HEK293 (cell line): ENCODE results near the gene LAMC2.

Source experiments
- BCL11B ChIP-seq: fragments of 450-650 bp; formaldehyde crosslinking; IDR thresholded peaks from 2 replicates; pipeline ENCODE4 v1.5.1; 2016; ENCODE audit warnings: low read depth, missing biosample characterization, missing genetic modification characterization
- PRDM1 ChIP-seq: fragments of 450-650 bp; formaldehyde crosslinking; IDR thresholded peaks from 2 replicates; pipeline ENCODE4; 2016; ENCODE audit warnings: missing biosample characterization, missing genetic modification characterization
- PRDM10 ChIP-seq: fragments of 450-650 bp; formaldehyde crosslinking; IDR thresholded peaks from 2 replicates; pipeline ENCODE4 v1.5.1; 2016; ENCODE audit warnings: missing biosample characterization, missing genetic modification characterization
- REST ChIP-seq: fragments of 450-650 bp; formaldehyde crosslinking; IDR thresholded peaks from 2 replicates; pipeline ENCODE4 v1.5.1; 2016; ENCODE audit warnings: missing biosample characterization, missing genetic modification characterization
- SP7 ChIP-seq: fragments of 450-650 bp; formaldehyde crosslinking; IDR thresholded peaks from 2 replicates; pipeline ENCODE4 v1.5.1; 2016; ENCODE audit warnings: missing biosample characterization, missing genetic modification characterization
- ZBTB21 ChIP-seq: fragments of 450-650 bp; formaldehyde crosslinking; IDR thresholded peaks from 2 replicates; pipeline ENCODE4 v1.5.1; 2017; ENCODE audit warnings: missing biosample characterization, missing genetic modification characterization
- ZBTB48 ChIP-seq: fragments of 450-650 bp; formaldehyde crosslinking; IDR thresholded peaks from 2 replicates; pipeline ENCODE4 v1.5.1; 2016; ENCODE audit warnings: missing biosample characterization, missing genetic modification characterization
- ZNF266 ChIP-seq: fragments of 450-650 bp; formaldehyde crosslinking; IDR thresholded peaks from 2 replicates; pipeline ENCODE4 v1.5.1; 2016; ENCODE audit warnings: missing biosample characterization, missing genetic modification characterization, low read depth
- ZNF280C ChIP-seq: fragments of 450-650 bp; formaldehyde crosslinking; IDR thresholded peaks from 2 replicates; pipeline ENCODE4 v1.5.1; 2016; ENCODE audit warnings: missing biosample characterization, missing genetic modification characterization
- ZNF366 ChIP-seq: fragments of 450-650 bp; formaldehyde crosslinking; conservative IDR thresholded peaks from 2 replicates; pipeline ENCODE4 v1.5.1; 2016; ENCODE audit warnings: missing biosample characterization, missing genetic modification characterization
- ZNF596 ChIP-seq: fragments of 450-650 bp; IDR thresholded peaks from 2 replicates; pipeline ENCODE4 v1.5.0; 2018; ENCODE audit warnings: missing biosample characterization, mild to moderate bottlenecking, missing genetic modification characterization, moderate library complexity
- ZNF639 ChIP-seq: fragments of 450-650 bp; formaldehyde crosslinking; IDR thresholded peaks from 2 replicates; pipeline ENCODE4 v1.5.1; 2016; ENCODE audit warnings: missing biosample characterization, missing genetic modification characterization
- ZNF660 ChIP-seq: fragments of 450-650 bp; IDR thresholded peaks from 2 replicates; pipeline ENCODE4 v1.5.1; 2018; ENCODE audit warnings: missing biosample characterization, mild to moderate bottlenecking, missing genetic modification characterization
- ZSCAN18 ChIP-seq: fragments of 450-650 bp; formaldehyde crosslinking; IDR thresholded peaks from 2 replicates; pipeline ENCODE4 v1.5.1; 2016; ENCODE audit warnings: missing biosample characterization, missing genetic modification characterization
- ZSCAN23 ChIP-seq: fragments of 450-650 bp; formaldehyde crosslinking; IDR thresholded peaks from 2 replicates; pipeline ENCODE4 v1.5.1; 2016; ENCODE audit warnings: missing biosample characterization, missing genetic modification characterization
- ZXDB ChIP-seq: fragments of 450-650 bp; formaldehyde crosslinking; IDR thresholded peaks from 2 replicates; pipeline ENCODE4 v1.5.1; 2016; ENCODE audit warnings: missing biosample characterization, missing genetic modification characterization

Gene LAMC2

GRCh38 chr1:183209533-183210158, 23.6 kb downstream of the LAMC2 start (continued):
- TF ChIP-seq PRDM10 (peak; percentile 87), SP7 (tag by site-specific recombination) (peak; percentile 37), ZNF660 (tag by site-specific recombination) (peak; percentile 82; the same call in 1 of the 2 replicates), ZSCAN18 (tag by site-specific recombination) (no peak), ZNF366 (peak; percentile 82), ZNF280C (tag by site-specific recombination) (no peak), ZBTB48 (tag by site-specific recombination) (0 out of 2 replicates have a peak, but pooled peaks have one; percentile 9), ZNF639 (0 out of 2 replicates have a peak, but pooled peaks have one; percentile 16), BCL11B (tag by site-specific recombination) (no peak), ZBTB21 (tag by site-specific recombination) (0 out of 2 replicates have a peak, but pooled peaks have one; percentile 20), ZNF266 (tag by site-specific recombination) (no peak), ZSCAN23 (no peak), PRDM1 (tag by site-specific recombination) (peak; percentile 77), ZXDB (0 out of 2 replicates have a peak, but pooled peaks have one; percentile 22), ZNF596 (tag by site-specific recombination) (no peak), REST (tag by site-specific recombination) (no peak)
